OCI-LY7 (cell line): ENCODE data around the gene C1orf159. TPM values are rescaled to one million over a fixed set of nuclear protein-coding genes. Genes with fewer than 3 reads are reported as not detected.

Experiments
- BruUV-seq: library from RNA; stranded (reverse); fragments of 400-500 nt; replicated peaks from 2 replicates; lab custom pipeline; 2021; lab: Mats Ljungman, UMichigan
- CTCF ChIA-PET: fragments of 300-600 bp; sonication (Branson Sonifier 250); formaldehyde crosslinking; loops from one replicate; lab custom pipeline; 2022; ENCODE audit warnings: antibody characterized with exemption; ENCODE audit not compliant: unreplicated experiment; lab: Charles Lee
- POLR2A ChIA-PET: fragments of 300-600 bp; sonication (Branson Sonifier 250); formaldehyde crosslinking; loops from one replicate; lab custom pipeline; 2022; ENCODE audit warnings: antibody characterized with exemption; lab: Charles Lee
- DNase-seq: peaks from one replicate; pipeline ENCODE4 v3.0.0-alpha.2; 2015; ENCODE audit warnings: low spot score
- H2AFZ ChIP-seq: fragments of 200-600 bp; sonication (generic), shearing (Covaris generic); 2 replicates; pipeline ENCODE4 v1.6.1; 2014; ENCODE audit warnings: mild to moderate bottlenecking, antibody characterized with exemption, low read length, moderate library complexity
- H3K27ac ChIP-seq: fragments of 200-600 bp; sonication (generic); 2 replicates; pipeline ENCODE4 v1.5.1; 2014; ENCODE audit warnings: mixed run types, low read depth, mild to moderate bottlenecking, moderate library complexity, low read length, inconsistent platforms; ENCODE audit not compliant: poor library complexity, severe bottlenecking
- H3K36me3 ChIP-seq: fragments of 200-600 bp; sonication (generic); 2 replicates; pipeline ENCODE4 v1.6.1; 2014; ENCODE audit warnings: mild to moderate bottlenecking, antibody characterized with exemption, low read length, moderate library complexity, mixed read lengths; ENCODE audit not compliant: insufficient read depth
- H3K4me1 ChIP-seq: fragments of 200-600 bp; sonication (generic); 2 replicates; pipeline ENCODE4 v1.5.1; 2014; ENCODE audit warnings: mild to moderate bottlenecking, low read length; ENCODE audit not compliant: insufficient read depth, poor library complexity, severe bottlenecking
- H3K4me2 ChIP-seq: fragments of 200-600 bp; sonication (generic); 2 replicates; pipeline ENCODE4 v1.6.1; 2014; ENCODE audit warnings: mild to moderate bottlenecking, low read length
- H3K4me3 ChIP-seq: fragments of 200-600 bp; sonication (generic); 2 replicates; pipeline ENCODE4 v1.5.1; 2014; ENCODE audit warnings: mild to moderate bottlenecking, low read depth, low read length; ENCODE audit not compliant: poor library complexity, severe bottlenecking
- H3K79me2 ChIP-seq: fragments of 200-600 bp; sonication (generic); 2 replicates; pipeline ENCODE4 v1.6.1; 2016; ENCODE audit warnings: low read depth, mild to moderate bottlenecking, low read length, moderate library complexity, mixed read lengths; ENCODE audit not compliant: insufficient read depth
- H3K9me2 ChIP-seq: fragments of 200-600 bp; sonication (generic); 2 replicates; pipeline ENCODE4 v1.6.1; 2016; ENCODE audit warnings: mild to moderate bottlenecking, low read length, mixed read lengths; ENCODE audit not compliant: insufficient read depth
- H3K9me3 ChIP-seq: fragments of 200-600 bp; sonication (generic); 2 replicates; pipeline ENCODE4 v1.6.1; 2014; ENCODE audit warnings: mild to moderate bottlenecking, mixed run types, low read length, mixed read lengths
- H4K20me1 ChIP-seq: fragments of 200-600 bp; sonication (generic); 2 replicates; pipeline ENCODE4 v1.6.1; 2014; ENCODE audit warnings: mild to moderate bottlenecking, antibody characterized with exemption, low read length, moderate library complexity, mixed read lengths; ENCODE audit not compliant: insufficient read depth
- EZH2phosphoT487 ChIP-seq: fragments of 200-600 bp; sonication (generic); IDR thresholded peaks from 2 replicates; pipeline ENCODE4 v1.6.1; 2018; ENCODE audit warnings: low read depth, borderline replicate concordance, mild to moderate bottlenecking, mixed run types, antibody characterized with exemption, low read length, moderate library complexity, mixed read lengths
- intact Hi-C: fragments of 100-400 bp; cut with micrococcal nuclease; formaldehyde crosslinking; loops from one replicate; pipeline ENCODE4 v1.10.0; 2022; ENCODE audit not compliant: unreplicated experiment
- total RNA-seq, 2 experiments: library from RNA; depleted of rRNA in 1 of 2; stranded (reverse); fragments of >200 nt in 1 of 2; shearing (Covaris generic) in 1 of 2; gene quantifications; 2 replicates each; pipeline ENCODE4 v1.2.3, GENCODE V29; 2014 to 2022
- TF ChIP-seq, protein P1 (sequence below): fragments of 200-600 bp; sonication (generic); conservative IDR thresholded peaks from 2 replicates; pipeline ENCODE4 v1.5.1; 2014; ENCODE audit warnings: mild to moderate bottlenecking, antibody characterized with exemption, low read length, moderate library complexity, mixed read lengths

Gene C1orf159
- total RNA-seq, 2 experiments from 2014 or later, result 24.5 to 27.6 TPM

DNA sequence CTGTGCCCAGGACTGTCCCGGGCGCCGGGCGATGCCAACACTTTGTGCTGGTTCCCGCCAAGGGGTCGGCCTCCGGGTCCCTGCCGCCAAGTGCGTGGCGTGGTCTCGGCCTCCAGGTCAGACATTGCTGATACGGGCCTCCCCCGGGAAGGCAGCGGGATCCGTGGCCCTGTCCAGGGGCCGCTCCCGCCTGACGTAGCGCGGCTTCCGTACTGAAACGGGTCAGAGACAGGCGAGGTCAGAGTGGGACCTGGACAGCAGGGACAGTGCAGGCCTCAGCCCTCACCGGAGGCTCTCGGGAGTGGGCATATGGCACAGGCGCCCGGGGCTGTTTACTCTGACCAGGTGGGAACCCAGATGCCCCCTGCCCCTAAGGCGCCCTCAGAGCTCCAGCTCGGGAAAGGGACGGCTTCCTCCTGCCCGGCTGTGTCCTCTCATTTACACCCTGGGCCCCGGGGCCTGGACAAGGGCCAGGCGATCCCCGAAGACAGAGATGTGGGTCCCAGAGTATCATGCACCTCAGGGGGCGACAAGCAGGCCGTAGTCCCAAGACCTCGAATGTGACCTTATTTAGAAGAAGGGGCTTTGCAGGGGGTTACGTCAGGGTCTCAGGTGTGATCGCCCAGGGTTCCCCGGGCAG, 33.0 kb downstream of the C1orf159 start:
- Histone ChIP-seq H3K27ac (no peak overlapping the region), H2AFZ (no peak overlapping the region), H4K20me1 (no peaks in the 10 kb centered on the region), H3K9me2 (no peaks in the 10 kb centered on the region), H3K36me3 (no peaks in the 10 kb centered on the region), H3K4me1 (no peaks in the 10 kb centered on the region), H3K4me2 (no peak overlapping the region), H3K9me3 (no peaks in the 10 kb centered on the region), H3K79me2 (no peaks in the 10 kb centered on the region), H3K4me3 (no peak overlapping the region)
- BruUV-seq, result no TSS peak
- no peak for DNase-seq
- TF ChIP-seq EZH2phosphoT487, result no peak
- TF ChIP-seq, protein P1, sequence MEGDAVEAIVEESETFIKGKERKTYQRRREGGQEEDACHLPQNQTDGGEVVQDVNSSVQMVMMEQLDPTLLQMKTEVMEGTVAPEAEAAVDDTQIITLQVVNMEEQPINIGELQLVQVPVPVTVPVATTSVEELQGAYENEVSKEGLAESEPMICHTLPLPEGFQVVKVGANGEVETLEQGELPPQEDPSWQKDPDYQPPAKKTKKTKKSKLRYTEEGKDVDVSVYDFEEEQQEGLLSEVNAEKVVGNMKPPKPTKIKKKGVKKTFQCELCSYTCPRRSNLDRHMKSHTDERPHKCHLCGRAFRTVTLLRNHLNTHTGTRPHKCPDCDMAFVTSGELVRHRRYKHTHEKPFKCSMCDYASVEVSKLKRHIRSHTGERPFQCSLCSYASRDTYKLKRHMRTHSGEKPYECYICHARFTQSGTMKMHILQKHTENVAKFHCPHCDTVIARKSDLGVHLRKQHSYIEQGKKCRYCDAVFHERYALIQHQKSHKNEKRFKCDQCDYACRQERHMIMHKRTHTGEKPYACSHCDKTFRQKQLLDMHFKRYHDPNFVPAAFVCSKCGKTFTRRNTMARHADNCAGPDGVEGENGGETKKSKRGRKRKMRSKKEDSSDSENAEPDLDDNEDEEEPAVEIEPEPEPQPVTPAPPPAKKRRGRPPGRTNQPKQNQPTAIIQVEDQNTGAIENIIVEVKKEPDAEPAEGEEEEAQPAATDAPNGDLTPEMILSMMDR, result no peak
- POLR2A ChIA-PET, result no interaction called here
- intact Hi-C loops, result no loop called here
- CTCF ChIA-PET, result no interaction called here

- CTCF ChIA-PET, result no interaction called here
- no peak overlapping the region for H2AFZ ChIP-seq
- no peak overlapping the region for H3K27ac ChIP-seq
- intact Hi-C loops, result no loop called here
- no peak for DNase-seq
- POLR2A ChIA-PET, result interaction anchor here (0.6 kb wide), 1 partner anchor 15 kb away, joined by 3 read pairs; no protein-coding TSS in a partner anchor
- BruUV-seq, result no TSS peak
- H3K9me2 ChIP-seq, result no peaks in the 10 kb centered on the region
- H3K9me3 ChIP-seq, result no peaks in the 10 kb centered on the region
- H3K4me1 ChIP-seq, result no peaks in the 10 kb centered on the region
- no peak overlapping the region for H3K4me3 ChIP-seq
- H4K20me1 ChIP-seq, result no peaks in the 10 kb centered on the region
- no peak overlapping the region for H3K4me2 ChIP-seq
- TF ChIP-seq EZH2phosphoT487, result no peak
- TF ChIP-seq, protein P1, result no peak
- no peaks in the 10 kb centered on the region for H3K36me3 ChIP-seq
- H3K79me2 ChIP-seq, result no peaks in the 10 kb centered on the region
These were observed 33.6 kb downstream of the C1orf159 start for GRCh38 chr1:1082239-1082775.
